ENCODE results near the gene STING1. TPM values are rescaled to one million over a fixed set of nuclear protein-coding genes. Genes with fewer than 3 reads are reported as not detected.

Gene STING1
- total and polyA plus RNA-seq, 2 of the 13 experiments (the other 11 are each of a cell fraction or from before 2014, with no cell fraction given) = 1.3 to 4.4 TPM

GRCh38 chr5:139517683-139518564 lies 35.4 kb upstream of the STING1 start (continued):
- TF ChIP-seq ZNF280D (CRISPR knock-in tag; IDR thresholded peaks at IDR 0.05) = peak; percentile 55
- peak; percentile 77; the same call in 1 of the 2 replicates for TF ChIP-seq THAP9 (CRISPR knock-in tag; IDR thresholded peaks at IDR 0.05; ENCODE audit: borderline replicate concordance)
- TF ChIP-seq ZNF24 (IDR thresholded peaks at IDR 0.05) = no peak
- no peak; the same call in 1 of the 2 replicates for TF ChIP-seq ZNF629 (CRISPR knock-in tag; conservative IDR thresholded peaks at IDR 0.05)
- no peak for TF ChIP-seq ZNF7 (CRISPR knock-in tag; IDR thresholded peaks at IDR 0.05)
- peak; percentile 84; the same call in 1 of the 2 replicates for TF ChIP-seq ZNF776 (CRISPR knock-in tag; IDR thresholded peaks at IDR 0.05)
- no peak for TF ChIP-seq ZBTB40 (IDR thresholded peaks at IDR 0.05)
- peak; percentile 83 for TF ChIP-seq ZBTB40 (CRISPR knock-in tag; IDR thresholded peaks at IDR 0.05)
- TF ChIP-seq RNF2 (conservative IDR thresholded peaks at IDR 0.05; ENCODE audit: low read depth) = peak; percentile 64
- TF ChIP-seq ZNF260 (CRISPR knock-in tag; IDR thresholded peaks at IDR 0.05; ENCODE audit: borderline replicate concordance, low read depth) = no peak
- TF ChIP-seq RAD51 (IDR thresholded peaks at IDR 0.05; ENCODE audit: borderline replicate concordance) = no peak

Data from HepG2 (cell line).